ENCODE measurements around the gene MMEL1.
"Not testable (repeated sequence)": the region's sequence is repeated elsewhere in the genome, so short reads cannot be mapped to it uniquely, and the experiment has no call there.

Gene MMEL1

GRCh38 chr1:2632561-2633361 is at the start of gene MMEL1:
Gene MMEL1 (minus strand): TSS chr1:2633016. CDS start chr1:2629484, 3,532 bp downstream.
- no peak for DNase-seq

GRCh38 chr1:2676726-2677125 is 43.9 kb upstream of the MMEL1 start:
- DNase-seq: not testable (repeated sequence)

GRCh38 chr1:2671656-2672055 is 38.8 kb upstream of the MMEL1 start:
- not testable (repeated sequence) for DNase-seq

DNA sequence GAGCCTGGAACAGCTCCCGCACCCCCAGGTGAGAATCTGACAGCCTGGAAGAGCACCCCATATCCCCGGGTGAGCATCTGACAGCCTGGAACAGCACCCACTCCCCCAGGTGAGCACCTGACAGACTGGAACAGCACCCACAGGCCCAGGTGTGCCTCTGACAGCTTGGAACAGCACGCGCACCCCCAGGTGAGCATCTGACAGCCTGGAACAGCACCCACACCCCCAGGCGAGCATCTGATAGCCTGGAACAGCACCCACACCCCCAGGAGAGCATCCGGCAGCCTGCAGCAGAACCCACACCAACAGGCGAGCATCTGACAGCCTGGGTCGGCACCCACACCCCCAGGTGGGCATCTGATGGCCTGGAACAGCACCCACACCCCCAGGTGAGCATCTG is 27.0 kb upstream of the MMEL1 start:
- DNase-seq: not testable (repeated sequence)

DNA sequence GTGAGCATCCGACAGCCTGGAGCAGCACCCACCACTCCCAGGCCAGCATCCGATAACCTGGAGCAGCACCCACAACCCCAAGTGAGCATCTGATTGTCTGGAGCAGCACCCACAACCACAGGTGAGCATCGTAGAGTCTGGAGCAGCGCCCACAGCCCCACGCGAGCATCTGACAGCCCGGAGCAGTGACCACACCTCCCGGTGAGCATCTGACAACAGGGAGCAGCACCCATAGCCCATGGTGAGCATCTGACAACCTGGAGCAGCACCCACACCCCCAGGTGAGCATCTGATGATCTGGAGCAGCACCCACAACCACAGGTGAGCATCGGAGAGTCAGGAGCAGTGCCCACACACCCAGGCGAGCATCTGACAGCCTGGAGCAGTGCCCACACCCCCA is 25.1 kb upstream of the MMEL1 start:
- not testable (repeated sequence) for DNase-seq

DNA sequence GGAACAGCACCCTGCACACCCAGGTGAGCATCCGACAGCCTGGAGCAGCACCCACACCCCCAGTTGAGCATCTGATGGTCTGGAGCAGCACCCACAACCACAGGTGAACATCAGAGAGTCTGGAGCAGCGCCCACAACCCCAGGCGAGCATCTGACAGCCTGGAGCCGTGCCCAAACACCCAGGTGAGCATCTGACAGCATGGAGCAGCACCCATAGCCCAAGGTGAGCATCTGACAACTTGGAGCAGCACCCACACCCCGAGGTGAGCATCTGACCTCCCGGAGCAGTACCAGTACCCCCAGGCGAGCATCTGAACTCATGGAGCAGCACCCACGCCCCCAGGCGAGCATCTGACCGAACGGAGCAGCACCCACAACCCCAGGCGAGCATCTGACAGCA is 24.3 kb upstream of the MMEL1 start:
- DNase-seq: not testable (repeated sequence)

DNA sequence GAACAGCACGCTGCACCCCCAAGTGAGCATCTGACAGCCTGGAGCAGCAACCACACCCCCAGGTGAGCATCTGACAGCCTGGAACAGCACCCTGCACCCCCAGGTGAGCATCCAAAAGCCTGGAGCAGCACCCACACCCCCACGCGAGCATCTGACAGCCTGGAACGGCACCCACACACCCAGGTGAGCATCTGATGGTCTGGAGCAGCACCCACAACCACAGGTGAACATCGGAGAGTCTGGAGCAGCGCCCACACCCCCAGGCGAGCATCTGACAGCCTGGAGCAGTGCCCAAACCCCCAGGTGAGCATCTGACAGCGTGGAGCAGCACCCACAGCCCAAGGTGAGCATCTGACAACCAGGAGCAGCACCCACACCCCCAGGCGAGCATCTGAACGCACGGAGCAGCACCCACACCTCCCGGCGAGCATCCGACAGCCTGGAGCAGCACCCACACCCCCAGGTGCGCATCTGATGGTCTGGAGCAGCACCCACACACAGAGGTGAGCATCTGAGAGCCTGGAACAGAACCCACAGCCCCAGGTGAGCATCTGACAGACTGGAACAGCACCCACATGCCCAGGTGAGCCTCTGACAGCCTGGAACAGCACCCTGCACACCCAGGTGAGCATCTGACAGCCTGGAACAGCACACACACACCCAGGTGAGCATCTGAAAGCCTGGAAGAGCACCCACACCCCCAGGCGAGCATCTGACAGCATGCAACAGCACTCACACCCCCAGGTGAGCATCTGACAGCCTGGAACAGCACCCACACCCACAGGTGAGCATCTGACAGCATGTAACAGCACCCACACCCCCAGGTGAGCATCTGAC is 23.0 kb upstream of the MMEL1 start:
- not testable (repeated sequence) for DNase-seq

DNA sequence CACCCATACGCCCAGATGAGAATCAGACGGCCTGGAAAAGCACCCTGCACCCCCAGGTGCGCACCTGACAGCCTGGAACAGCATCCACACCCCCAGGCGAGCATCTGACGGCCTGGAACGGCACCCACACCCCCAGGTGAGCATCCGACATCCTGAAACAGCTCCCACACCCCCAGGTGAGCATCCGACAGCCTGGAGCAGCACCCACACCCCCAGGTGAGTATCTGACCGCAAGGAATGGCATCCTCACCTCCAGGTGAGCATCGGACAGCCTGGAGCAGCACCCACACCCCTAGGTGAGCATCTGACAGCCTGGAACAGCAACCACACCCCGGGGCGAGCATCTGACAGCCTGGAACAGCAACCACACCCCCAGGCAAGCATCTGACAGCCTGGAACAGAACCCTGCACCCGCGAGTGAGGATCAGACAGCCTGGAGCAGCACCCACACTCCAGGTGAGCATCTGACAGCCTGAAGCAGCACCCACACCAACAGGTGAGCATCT is 21.7 kb upstream of the MMEL1 start:
- DNase-seq: not testable (repeated sequence)

GRCh38 chr1:2653741-2654442 is 21.1 kb upstream of the MMEL1 start:
- DNase-seq: not testable (repeated sequence)

DNA sequence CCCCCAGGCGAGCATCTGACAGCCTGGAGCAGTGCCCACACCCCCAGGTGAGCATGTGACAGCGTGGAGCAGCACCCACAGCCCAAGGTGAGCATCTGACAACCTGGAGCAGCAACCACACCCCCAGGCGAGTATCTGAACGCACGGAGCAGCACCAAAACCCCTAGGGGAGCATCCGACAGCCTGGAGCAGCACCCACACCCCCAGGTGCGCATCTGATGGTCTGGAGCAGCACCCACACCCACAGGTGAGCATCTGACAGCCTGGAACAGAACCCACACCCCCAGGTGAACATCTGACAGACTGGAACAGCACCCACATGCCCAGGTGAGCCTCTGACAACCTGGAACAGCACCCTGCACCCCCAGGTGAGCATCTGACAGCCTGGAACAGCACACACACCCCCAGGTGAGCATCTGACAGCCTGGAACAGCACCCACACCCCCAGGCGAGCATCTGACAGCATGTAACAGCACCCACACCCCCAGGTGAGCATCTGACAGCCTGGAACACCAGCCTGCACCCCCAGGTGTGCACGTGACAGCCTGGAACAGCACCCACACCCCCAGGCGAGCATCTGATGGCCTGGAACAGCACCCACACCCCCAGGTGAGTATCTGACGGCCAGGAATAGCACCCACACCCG is 20.2 kb upstream of the MMEL1 start:
- DNase-seq: not testable (repeated sequence)

DNA sequence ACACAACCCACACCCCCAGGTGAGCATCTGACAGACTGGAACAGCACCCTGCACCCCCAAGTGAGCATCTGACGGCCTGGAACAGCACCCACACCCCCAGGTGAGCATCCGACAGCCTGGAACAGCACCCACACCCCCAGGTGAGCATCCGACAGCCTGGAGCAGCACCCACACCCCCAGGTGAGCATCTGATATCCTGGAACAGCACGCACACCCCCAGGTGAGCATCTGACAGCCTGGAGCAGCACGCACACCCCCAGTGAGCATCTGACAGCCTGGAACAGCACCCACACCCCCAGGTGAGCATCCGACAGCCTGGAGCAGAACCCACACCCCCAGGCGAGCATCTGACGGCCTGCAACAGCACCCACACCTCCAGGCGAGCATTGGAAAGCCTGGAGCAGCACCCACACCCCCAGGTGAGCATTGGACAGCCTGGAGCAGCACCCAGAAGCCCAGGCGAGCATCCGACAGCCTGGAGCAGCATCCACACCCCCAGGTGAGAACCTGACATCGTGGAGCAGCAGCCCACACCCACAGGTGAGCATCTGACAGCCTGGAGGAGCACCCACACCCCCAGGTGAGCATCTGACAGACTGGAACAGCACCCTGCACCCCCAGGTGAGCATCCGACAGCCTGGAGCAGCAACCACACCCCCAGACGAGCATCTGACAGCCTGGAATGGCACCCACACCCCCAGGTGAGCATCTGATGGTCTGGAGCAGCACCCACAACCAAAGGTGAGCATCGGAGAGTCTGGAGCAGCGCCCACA is 19.5 kb upstream of the MMEL1 start:
- not testable (repeated sequence) for DNase-seq

GRCh38 chr1:2650967-2651645 is 18.3 kb upstream of the MMEL1 start:
- DNase-seq: no peak

DNA sequence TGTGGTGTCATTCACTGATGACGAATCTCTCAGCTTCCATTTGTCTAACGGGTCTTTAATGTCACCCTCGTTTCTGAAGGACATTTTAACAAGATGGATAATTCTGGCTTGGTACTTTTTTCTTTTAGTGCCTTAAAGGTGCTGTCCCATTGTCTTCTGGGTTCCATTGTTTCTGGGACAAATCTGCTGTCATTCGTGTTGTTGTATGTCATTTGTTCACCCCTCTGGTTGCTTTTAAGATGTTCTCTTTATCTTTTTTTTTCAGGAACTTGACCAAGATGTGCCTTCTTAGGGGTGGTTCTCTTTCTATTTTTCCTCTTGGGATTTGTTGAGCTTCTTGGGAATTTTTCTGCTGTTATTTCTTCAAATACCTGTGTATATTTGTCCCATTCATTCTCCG is 14.0 kb upstream of the MMEL1 start:
- DNase-seq: peak in 1 of 2 experiments; percentile 11

GRCh38 chr1:2645776-2646175 is 13.0 kb upstream of the MMEL1 start:
- no peak for DNase-seq

DNA sequence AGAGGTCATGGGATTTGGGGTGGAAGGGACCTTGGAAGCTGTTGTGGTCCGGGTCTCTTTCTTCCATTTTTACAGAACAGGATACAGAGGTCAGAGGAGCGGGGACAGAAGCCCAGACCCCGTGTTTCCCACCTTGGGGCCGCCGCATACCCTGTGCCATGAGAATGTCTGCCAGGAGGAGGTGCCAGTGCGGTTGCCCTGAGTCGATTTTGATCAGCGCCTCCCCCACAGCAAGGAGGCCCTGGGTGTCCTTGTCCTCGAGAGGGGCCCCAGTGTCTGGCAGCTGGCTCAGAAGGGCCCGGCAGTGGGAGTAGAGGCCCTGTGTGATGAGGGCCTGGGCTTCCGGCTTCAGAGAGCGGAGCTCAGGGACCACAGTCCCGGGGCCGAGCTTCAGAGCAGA is 12.3 kb upstream of the MMEL1 start:
- no peak for DNase-seq

GRCh38 chr1:2644591-2645101 is 11.8 kb upstream of the MMEL1 start:
- DNase-seq: no peak

- DNase-seq: no peak
Observed at GRCh38 chr1:2644171-2644570, 11.4 kb upstream of the MMEL1 start.

DNA sequence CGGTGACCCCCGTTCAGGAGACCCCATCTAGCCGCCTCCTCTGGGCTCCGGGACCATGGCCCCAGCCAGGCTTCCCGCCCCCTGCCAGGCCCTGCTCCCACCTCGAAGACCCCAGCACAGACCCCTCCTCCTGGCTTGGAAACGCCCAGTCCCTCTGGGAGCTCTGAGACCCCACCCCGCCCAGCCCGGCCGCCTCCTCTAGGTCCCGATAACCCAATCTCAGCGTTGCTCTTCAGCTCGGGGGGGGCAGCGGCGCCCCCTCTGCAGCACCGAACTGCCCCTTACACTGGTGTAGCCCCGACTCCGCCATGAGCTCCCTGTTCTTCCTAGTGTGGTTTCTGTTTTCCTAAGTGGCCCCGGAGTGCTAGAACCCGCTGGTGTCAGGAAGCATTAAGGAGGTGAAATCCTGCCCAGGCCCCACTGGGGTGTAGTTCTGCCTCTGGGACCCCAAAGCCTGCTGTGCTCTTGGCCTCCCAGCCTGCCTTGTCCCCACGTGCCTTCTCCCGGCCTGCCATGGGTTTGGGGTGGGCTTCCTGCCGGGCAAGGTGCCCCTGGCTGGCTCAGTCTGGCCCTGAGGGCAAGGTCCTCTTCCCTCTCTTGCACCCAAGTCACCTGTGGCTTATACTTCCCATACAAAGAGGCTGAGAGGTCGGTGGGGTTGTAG is 10.7 kb upstream of the MMEL1 start:
- no peak for DNase-seq

DNA sequence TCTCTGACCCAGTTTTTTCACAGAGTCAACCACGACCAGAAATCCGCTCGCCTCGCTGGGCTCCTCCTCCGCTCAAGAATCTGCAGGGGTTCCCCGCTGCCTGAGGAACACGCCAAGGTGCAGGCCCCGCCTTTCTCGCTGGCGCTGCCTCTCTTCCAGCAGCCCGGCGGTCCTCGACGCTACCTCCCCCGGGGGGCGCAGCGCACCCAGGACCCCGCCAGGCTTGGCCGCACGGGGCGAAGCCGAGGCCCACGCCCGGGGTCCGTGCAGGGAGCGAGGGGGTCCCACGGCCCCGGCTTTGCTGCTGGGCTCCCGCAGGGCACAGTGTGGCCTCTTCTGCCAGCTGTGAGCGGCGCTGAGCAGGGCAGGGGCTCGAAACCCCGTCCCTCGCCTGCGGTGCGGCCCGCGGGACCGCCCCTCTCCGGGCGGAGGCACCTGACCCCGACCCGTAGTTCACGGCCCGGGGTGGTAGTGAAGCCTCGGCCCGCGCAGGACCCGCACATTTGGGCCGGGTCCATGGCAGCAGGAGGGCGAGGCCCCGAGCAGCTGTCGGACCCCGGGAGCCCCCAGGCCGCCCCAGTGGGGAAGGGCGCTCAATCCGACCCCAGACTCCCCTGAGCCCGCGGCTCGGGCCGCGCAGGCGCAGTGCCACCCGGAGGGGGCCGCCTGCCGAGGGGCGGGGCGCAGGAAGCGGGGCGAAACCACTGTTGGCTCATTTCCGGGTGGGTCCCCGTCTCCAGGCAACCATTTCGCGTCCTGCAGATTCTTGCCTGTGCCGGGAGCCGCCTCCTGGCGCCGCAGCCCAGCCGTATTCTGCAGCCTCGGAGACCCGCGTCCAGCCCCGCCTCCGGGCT is 10.0 kb upstream of the MMEL1 start:
- DNase-seq: peak; percentile 90 to 92
